ENCODE results near the gene NRXN2.

The NRXN2 gene

DNA sequence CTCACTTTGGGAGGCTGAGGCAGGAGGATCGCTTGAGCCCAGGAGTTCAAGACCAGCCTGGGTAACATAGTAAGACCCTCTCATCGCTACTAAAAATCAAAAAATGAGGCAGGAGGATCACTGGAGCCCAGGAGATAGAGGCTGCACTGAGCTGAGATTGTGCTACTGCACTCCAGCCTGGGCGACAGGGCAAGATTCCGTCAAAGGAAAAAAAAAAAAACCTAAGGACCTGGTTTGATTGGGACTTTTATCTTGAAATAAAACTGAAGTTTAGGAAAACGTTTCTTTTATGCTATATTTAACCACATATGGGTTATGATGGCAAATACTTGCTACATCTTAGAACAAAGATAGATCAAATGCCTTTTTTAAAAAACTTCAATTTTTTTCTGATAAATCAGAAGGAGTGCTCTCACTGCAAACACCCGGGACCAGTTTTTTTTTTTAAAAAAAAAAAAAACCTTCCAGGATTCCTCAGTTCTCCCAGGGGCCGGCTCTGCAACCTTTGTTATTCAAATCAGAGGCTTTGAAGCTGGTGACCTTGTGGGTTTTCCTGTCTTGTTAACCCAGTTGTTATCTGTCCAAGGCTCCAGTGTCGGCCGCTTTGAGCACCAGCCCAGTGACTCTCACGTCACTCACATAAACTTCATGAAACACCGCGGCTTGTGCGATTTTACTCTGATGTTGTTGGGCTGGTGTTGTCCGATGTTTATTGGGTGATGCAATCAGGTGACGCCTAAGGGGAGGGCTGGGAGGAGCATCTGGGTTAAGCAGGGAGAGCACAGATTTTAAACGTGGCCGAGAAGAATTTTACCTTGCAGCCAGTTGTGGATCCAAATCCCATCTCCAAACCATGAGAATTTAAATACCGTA is 156.7 kb downstream of the NRXN2 start (continued):
- TF ChIP-seq, protein P1, sequence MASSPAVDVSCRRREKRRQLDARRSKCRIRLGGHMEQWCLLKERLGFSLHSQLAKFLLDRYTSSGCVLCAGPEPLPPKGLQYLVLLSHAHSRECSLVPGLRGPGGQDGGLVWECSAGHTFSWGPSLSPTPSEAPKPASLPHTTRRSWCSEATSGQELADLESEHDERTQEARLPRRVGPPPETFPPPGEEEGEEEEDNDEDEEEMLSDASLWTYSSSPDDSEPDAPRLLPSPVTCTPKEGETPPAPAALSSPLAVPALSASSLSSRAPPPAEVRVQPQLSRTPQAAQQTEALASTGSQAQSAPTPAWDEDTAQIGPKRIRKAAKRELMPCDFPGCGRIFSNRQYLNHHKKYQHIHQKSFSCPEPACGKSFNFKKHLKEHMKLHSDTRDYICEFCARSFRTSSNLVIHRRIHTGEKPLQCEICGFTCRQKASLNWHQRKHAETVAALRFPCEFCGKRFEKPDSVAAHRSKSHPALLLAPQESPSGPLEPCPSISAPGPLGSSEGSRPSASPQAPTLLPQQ (tag by site-specific recombination; IDR thresholded peaks at IDR 0.05), result no peak
- TF ChIP-seq, protein P2, sequence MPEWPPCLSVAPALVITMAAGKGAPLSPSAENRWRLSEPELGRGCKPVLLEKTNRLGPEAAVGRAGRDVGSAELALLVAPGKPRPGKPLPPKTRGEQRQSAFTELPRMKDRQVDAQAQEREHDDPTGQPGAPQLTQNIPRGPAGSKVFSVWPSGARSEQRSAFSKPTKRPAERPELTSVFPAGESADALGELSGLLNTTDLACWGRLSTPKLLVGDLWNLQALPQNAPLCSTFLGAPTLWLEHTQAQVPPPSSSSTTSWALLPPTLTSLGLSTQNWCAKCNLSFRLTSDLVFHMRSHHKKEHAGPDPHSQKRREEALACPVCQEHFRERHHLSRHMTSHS (tag by site-specific recombination; IDR thresholded peaks at IDR 0.05), result no peak
- TF ChIP-seq KLF7 (tag by site-specific recombination; IDR thresholded peaks at IDR 0.05; ENCODE audit: borderline replicate concordance), result peak; percentile 35; the same call in 1 of the 2 replicates
- TF ChIP-seq GLI2 (tag by site-specific recombination; IDR thresholded peaks at IDR 0.05; ENCODE audit: borderline replicate concordance, low read depth), result no peak
- no peak for TF ChIP-seq ZNF514 (tag by site-specific recombination; IDR thresholded peaks at IDR 0.05)
- no peak for TF ChIP-seq ZBTB7A (tag by site-specific recombination; IDR thresholded peaks at IDR 0.05; ENCODE audit: low read depth)
- no peak for TF ChIP-seq ZNF621 (tag by site-specific recombination; IDR thresholded peaks at IDR 0.05)
- TF ChIP-seq ZBTB17 (tag by site-specific recombination; IDR thresholded peaks at IDR 0.05), result peak; percentile 83
- TF ChIP-seq, protein P3, sequence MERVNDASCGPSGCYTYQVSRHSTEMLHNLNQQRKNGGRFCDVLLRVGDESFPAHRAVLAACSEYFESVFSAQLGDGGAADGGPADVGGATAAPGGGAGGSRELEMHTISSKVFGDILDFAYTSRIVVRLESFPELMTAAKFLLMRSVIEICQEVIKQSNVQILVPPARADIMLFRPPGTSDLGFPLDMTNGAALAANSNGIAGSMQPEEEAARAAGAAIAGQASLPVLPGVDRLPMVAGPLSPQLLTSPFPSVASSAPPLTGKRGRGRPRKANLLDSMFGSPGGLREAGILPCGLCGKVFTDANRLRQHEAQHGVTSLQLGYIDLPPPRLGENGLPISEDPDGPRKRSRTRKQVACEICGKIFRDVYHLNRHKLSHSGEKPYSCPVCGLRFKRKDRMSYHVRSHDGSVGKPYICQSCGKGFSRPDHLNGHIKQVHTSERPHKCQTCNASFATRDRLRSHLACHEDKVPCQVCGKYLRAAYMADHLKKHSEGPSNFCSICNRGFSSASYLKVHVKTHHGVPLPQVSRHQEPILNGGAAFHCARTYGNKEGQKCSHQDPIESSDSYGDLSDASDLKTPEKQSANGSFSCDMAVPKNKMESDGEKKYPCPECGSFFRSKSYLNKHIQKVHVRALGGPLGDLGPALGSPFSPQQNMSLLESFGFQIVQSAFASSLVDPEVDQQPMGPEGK (tag by site-specific recombination; IDR thresholded peaks at IDR 0.05), result peak; percentile 71; the same call in 1 of the 2 replicates
- TF ChIP-seq ZNF600 (tag by site-specific recombination; IDR thresholded peaks at IDR 0.05), result no peak
- no peak for TF ChIP-seq ZNF670 (tag by site-specific recombination; IDR thresholded peaks at IDR 0.05; ENCODE audit: low read depth)
- TF ChIP-seq HOXA7 (CRISPR knock-in tag; IDR thresholded peaks at IDR 0.05; ENCODE audit: borderline replicate concordance), result no peak
- TF ChIP-seq, protein P4, sequence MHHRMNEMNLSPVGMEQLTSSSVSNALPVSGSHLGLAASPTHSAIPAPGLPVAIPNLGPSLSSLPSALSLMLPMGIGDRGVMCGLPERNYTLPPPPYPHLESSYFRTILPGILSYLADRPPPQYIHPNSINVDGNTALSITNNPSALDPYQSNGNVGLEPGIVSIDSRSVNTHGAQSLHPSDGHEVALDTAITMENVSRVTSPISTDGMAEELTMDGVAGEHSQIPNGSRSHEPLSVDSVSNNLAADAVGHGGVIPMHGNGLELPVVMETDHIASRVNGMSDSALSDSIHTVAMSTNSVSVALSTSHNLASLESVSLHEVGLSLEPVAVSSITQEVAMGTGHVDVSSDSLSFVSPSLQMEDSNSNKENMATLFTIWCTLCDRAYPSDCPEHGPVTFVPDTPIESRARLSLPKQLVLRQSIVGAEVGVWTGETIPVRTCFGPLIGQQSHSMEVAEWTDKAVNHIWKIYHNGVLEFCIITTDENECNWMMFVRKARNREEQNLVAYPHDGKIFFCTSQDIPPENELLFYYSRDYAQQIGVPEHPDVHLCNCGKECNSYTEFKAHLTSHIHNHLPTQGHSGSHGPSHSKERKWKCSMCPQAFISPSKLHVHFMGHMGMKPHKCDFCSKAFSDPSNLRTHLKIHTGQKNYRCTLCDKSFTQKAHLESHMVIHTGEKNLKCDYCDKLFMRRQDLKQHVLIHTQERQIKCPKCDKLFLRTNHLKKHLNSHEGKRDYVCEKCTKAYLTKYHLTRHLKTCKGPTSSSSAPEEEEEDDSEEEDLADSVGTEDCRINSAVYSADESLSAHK (tag by site-specific recombination; IDR thresholded peaks at IDR 0.05), result no peak
- no peak for TF ChIP-seq ZNF571 (tag by site-specific recombination; IDR thresholded peaks at IDR 0.05)
- peak; percentile 99 for TF ChIP-seq TCF7L2 (IDR thresholded peaks at IDR 0.05; ENCODE audit: borderline replicate concordance, low read depth, low read length)
- no peak for TF ChIP-seq ZNF777 (tag by site-specific recombination; IDR thresholded peaks at IDR 0.05; ENCODE audit: borderline replicate concordance)
- TF ChIP-seq SP2 (tag by site-specific recombination; IDR thresholded peaks at IDR 0.05), result peak; percentile 33; the same call in 1 of the 2 replicates
- TF ChIP-seq ZNF529 (tag by site-specific recombination; IDR thresholded peaks at IDR 0.05; ENCODE audit: insufficient replicate concordance), result no peak
- TF ChIP-seq, protein P5, sequence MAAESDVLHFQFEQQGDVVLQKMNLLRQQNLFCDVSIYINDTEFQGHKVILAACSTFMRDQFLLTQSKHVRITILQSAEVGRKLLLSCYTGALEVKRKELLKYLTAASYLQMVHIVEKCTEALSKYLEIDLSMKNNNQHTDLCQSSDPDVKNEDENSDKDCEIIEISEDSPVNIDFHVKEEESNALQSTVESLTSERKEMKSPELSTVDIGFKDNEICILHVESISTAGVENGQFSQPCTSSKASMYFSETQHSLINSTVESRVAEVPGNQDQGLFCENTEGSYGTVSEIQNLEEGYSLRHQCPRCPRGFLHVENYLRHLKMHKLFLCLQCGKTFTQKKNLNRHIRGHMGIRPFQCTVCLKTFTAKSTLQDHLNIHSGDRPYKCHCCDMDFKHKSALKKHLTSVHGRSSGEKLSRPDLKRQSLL (tag by site-specific recombination; IDR thresholded peaks at IDR 0.05), result no peak
- no peak for TF ChIP-seq ZNF610 (tag by site-specific recombination; IDR thresholded peaks at IDR 0.05; ENCODE audit: borderline replicate concordance)
- peak; percentile 71 for TF ChIP-seq KLF8 (tag by site-specific recombination; IDR thresholded peaks at IDR 0.05)
- TF ChIP-seq, protein P6, sequence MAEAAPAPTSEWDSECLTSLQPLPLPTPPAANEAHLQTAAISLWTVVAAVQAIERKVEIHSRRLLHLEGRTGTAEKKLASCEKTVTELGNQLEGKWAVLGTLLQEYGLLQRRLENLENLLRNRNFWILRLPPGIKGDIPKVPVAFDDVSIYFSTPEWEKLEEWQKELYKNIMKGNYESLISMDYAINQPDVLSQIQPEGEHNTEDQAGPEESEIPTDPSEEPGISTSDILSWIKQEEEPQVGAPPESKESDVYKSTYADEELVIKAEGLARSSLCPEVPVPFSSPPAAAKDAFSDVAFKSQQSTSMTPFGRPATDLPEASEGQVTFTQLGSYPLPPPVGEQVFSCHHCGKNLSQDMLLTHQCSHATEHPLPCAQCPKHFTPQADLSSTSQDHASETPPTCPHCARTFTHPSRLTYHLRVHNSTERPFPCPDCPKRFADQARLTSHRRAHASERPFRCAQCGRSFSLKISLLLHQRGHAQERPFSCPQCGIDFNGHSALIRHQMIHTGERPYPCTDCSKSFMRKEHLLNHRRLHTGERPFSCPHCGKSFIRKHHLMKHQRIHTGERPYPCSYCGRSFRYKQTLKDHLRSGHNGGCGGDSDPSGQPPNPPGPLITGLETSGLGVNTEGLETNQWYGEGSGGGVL (tag by site-specific recombination; IDR thresholded peaks at IDR 0.05), result no peak
- TF ChIP-seq, protein P7, sequence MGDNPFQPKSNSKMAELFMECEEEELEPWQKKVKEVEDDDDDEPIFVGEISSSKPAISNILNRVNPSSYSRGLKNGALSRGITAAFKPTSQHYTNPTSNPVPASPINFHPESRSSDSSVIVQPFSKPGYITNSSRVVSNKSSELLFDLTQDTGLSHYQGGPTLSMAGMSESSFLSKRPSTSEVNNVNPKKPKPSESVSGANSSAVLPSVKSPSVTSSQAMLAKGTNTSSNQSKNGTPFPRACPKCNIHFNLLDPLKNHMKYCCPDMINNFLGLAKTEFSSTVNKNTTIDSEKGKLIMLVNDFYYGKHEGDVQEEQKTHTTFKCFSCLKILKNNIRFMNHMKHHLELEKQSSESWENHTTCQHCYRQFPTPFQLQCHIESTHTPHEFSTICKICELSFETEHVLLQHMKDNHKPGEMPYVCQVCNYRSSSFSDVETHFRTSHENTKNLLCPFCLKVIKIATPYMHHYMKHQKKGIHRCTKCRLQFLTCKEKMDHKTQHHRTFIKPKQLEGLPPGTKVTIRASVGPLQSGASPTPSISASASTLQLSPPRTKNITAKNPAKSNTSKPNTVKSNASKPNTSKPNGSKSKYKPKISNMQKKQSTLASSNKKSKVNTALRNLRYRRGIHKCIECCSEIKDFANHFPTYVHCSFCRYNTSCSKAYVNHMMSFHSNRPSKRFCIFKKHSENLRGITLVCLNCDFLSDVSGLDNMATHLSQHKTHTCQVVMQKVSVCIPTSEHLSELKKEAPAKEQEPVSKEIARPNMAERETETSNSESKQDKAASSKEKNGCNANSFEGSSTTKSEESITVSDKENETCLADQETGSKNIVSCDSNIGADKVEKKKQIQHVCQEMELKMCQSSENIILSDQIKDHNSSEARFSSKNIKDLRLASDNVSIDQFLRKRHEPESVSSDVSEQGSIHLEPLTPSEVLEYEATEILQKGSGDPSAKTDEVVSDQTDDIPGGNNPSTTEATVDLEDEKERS (tag by site-specific recombination; IDR thresholded peaks at IDR 0.05), result no peak
